Mesendoderm (in vitro differentiated cells): ENCODE data around the gene CIART.
"Not testable (repeated sequence)": the region's sequence is repeated elsewhere in the genome, so short reads cannot be mapped to it uniquely, and the experiment has no call there.

Experiments
- DNase-seq: peaks from one replicate; pipeline ENCODE4 v3.0.0; 2013
- H2AK5ac ChIP-seq: 2 replicates; pipeline ENCODE4 v1.6.1; 2013; ENCODE audit warnings: low read length, inconsistent platforms
- H2BK120ac ChIP-seq: 2 replicates; pipeline ENCODE4 v1.6.1; 2013; ENCODE audit warnings: low read depth, mild to moderate bottlenecking, low read length, moderate library complexity, mixed read lengths
- H2BK15ac ChIP-seq: replicated peaks from 2 replicates; pipeline ENCODE4 v1.6.1; 2013; ENCODE audit warnings: low read depth, mild to moderate bottlenecking, moderate library complexity
- H2BK5ac ChIP-seq: 2 replicates; pipeline ENCODE4 v1.6.1; 2013; ENCODE audit warnings: low read length, inconsistent platforms
- H3K18ac ChIP-seq: 2 replicates; pipeline ENCODE4 v1.6.1; 2013; ENCODE audit warnings: mild to moderate bottlenecking, low read length, mixed read lengths
- H3K23ac ChIP-seq: one replicate; pipeline ENCODE4 v1.6.1; 2013; ENCODE audit warnings: low read length
- H3K27ac ChIP-seq: 2 replicates; pipeline ENCODE4 v1.5.1; 2013; ENCODE audit warnings: low read depth, mild to moderate bottlenecking, inconsistent platforms, low read length, moderate library complexity
- H3K27me3 ChIP-seq: 2 replicates; pipeline ENCODE4 v1.6.1; 2013; ENCODE audit warnings: low read length, control low read depth, mild to moderate bottlenecking, inconsistent platforms; ENCODE audit not compliant: insufficient read depth, poor library complexity
- H3K36me3 ChIP-seq: 2 replicates; pipeline ENCODE4 v1.6.1; 2013; ENCODE audit warnings: low read length, inconsistent platforms; ENCODE audit not compliant: control insufficient read depth, insufficient read depth
- H3K4ac ChIP-seq: one replicate; pipeline ENCODE4 v1.6.1; 2013; ENCODE audit warnings: low read depth, mild to moderate bottlenecking, low read length, moderate library complexity
- H3K4me1 ChIP-seq: 2 replicates; pipeline ENCODE4 v1.6.1; 2013; ENCODE audit warnings: low read depth, low read length, inconsistent platforms; ENCODE audit not compliant: control insufficient read depth
- H3K4me2 ChIP-seq: 2 replicates; pipeline ENCODE4 v1.6.1; 2013; ENCODE audit warnings: low read length
- H3K4me3 ChIP-seq: 2 replicates; pipeline ENCODE4 v1.5.1; 2013; ENCODE audit warnings: mild to moderate bottlenecking, low read length
- H3K56ac ChIP-seq: one replicate; pipeline ENCODE4 v1.6.1; 2013; ENCODE audit warnings: low read length
- H3K79me1 ChIP-seq: 2 replicates; pipeline ENCODE4 v1.6.1; 2013; ENCODE audit warnings: low read length, inconsistent platforms
- H3K79me2 ChIP-seq: 2 replicates; pipeline ENCODE4 v1.6.1; 2013; ENCODE audit warnings: mild to moderate bottlenecking, low read length; ENCODE audit not compliant: control insufficient read depth, insufficient read depth
- H3K9ac ChIP-seq: 2 replicates; pipeline ENCODE4 v1.6.1; 2013; ENCODE audit warnings: low read length, inconsistent platforms
- H4K5ac ChIP-seq: one replicate; pipeline ENCODE4 v1.6.1; 2013; ENCODE audit warnings: low read length
- H4K8ac ChIP-seq: one replicate; pipeline ENCODE4 v1.6.1; 2013; ENCODE audit warnings: low read depth, mild to moderate bottlenecking, control low read depth, low read length, moderate library complexity
- WGBS: extraction: QIAGEN DNeasy Blood & Tissue Kit; methylation state at CpG from one replicate; pipeline ENCODE4 v1.1.7; 2013; ENCODE audit warnings: low lambda C conversion rate, missing lambda C conversion rate; ENCODE audit not compliant: insufficient coverage; ENCODE audit errors: extremely low coverage; 5-methylcytosine and 5-hydroxymethylcytosine counted together

The CIART gene

DNA sequence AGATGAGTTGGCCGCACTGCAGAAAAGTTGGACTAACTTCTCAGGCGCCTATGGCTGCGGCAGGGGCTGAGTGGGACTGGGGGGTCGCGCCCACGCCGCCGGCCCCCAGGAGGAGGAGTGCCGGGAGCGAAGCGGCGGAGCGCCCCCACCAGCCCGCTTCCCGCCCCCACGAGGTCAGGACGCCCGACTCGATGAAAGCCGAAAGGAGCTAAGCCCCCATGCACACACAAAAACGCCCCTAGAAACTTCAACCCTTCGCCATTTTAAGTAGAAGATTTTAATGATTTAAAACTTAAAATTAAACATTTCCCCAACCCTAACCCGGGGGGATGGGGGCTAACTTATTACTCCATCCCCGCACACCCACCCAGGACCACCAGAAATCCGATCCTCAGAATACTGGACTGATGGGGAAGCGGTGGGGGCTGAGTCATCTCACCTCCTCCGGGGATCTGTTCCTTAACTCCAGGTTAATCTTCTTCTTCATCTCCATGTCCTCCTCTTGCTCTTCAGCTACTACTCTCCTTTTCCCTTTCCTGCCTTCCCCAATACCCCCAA lies 47.0 kb upstream of the CIART start:
- Histone ChIP-seq H3K23ac (peak overlapping the region; percentile 80), H3K18ac (peak overlapping the region; percentile 93), H3K9ac (peak overlapping the region; percentile 99), H3K56ac (peak overlapping the region; percentile 99), H2BK120ac (peak overlapping the region; percentile 65), H3K4me1 (peaks cover 4% of the 10 kb centered on the region), H3K79me1 (peaks cover 3% of the 10 kb centered on the region), H2BK5ac (peak overlapping the region; percentile 81), H2AK5ac (peak overlapping the region; percentile 91), H3K4me2 (peak overlapping the region; percentile 75), H3K4me3 (peak overlapping the region; percentile 99), H4K8ac (peak overlapping the region; percentile 44), H3K4ac (peak overlapping the region; percentile 96), H3K27me3 (no peaks in the 10 kb centered on the region), H3K79me2 (peaks cover 41% of the 10 kb centered on the region), H2BK15ac (no peak overlapping the region), H4K5ac (no peak overlapping the region), H3K27ac (peak overlapping the region; percentile 84), H3K36me3 (peaks cover 2% of the 10 kb centered on the region)
- DNase-seq, result peak; percentile 37
- WGBS, result no CpG with 5 or more reads among the region's 27 CpGs

- H3K4me3 ChIP-seq, result peak within 1 kb of the TSS; percentile 99
- H4K5ac ChIP-seq, result peak within 1 kb of the TSS; percentile 47
- H3K23ac ChIP-seq, result peak within 1 kb of the TSS; percentile 80
- peaks cover 41% of the 10 kb centered on the region for H3K79me2 ChIP-seq
- H3K79me1 ChIP-seq, result peaks cover 3% of the 10 kb centered on the region
- peak within 1 kb of the TSS; percentile 84 for H3K27ac ChIP-seq
- H3K4ac ChIP-seq, result peak within 1 kb of the TSS; percentile 96
- H2BK5ac ChIP-seq, result peak within 1 kb of the TSS; percentile 81
- peak within 1 kb of the TSS; percentile 65 for H2BK120ac ChIP-seq
- WGBS, result no CpG with 5 or more reads among the region's 33 CpGs
- no peak within 1 kb of the TSS for H2BK15ac ChIP-seq
- H3K4me1 ChIP-seq, result peaks cover 4% of the 10 kb centered on the region
- H3K4me2 ChIP-seq, result peak within 1 kb of the TSS; percentile 75
- H3K27me3 ChIP-seq, result no peaks in the 10 kb centered on the region
- H3K36me3 ChIP-seq, result peaks cover 2% of the 10 kb centered on the region
- peak within 1 kb of the TSS; percentile 99 for H3K56ac ChIP-seq
- H3K18ac ChIP-seq, result peak within 1 kb of the TSS; percentile 93
- peak within 1 kb of the TSS; percentile 44 for H4K8ac ChIP-seq
- DNase-seq, result peak; percentile 100
- H3K9ac ChIP-seq, result peak within 1 kb of the TSS; percentile 99
- H2AK5ac ChIP-seq, result peak within 1 kb of the TSS; percentile 91
Measured at GRCh38 chr1:150235852-150236613, 46.3 kb upstream of the CIART start, which contains the start of gene ANP32E. TSS of gene ANP32E (minus strand) at chr1:150236112. CDS start at chr1:150235786, 326 bp downstream.

DNA sequence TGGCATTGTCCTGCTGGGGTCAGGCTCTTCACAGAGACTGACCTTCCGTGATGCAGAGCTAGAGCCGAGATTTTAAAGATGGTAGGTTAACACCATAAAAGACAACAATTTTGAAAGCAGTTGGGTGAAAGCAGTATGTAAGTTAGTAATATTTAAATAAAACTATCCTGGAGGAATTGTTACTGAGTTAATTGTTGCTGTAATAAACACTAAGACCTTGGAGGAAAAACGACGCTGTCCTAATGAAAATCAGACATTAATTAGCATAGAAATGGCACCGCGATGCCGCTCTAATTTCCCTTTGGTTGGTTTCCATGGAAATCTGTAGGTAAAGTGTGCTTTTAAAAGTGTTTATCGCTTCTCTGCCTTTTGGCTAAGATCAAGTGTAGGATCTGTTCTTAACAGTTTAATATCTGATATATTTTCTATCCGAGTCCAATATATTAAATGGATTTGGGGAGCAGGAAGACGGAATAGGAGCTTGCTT lies 45.7 kb upstream of the CIART start:
- H3K4me3 ChIP-seq, result peak overlapping the region; percentile 16
- H2BK15ac ChIP-seq, result no peak overlapping the region
- H3K56ac ChIP-seq, result peak overlapping the region; percentile 92
- H3K4ac ChIP-seq, result peak overlapping the region; percentile 95
- H2BK5ac ChIP-seq, result peak overlapping the region; percentile 30
- peaks cover 36% of the 10 kb centered on the region for H3K79me2 ChIP-seq
- peak overlapping the region; percentile 10 for H3K18ac ChIP-seq
- H3K9ac ChIP-seq, result peak overlapping the region; percentile 79
- H3K36me3 ChIP-seq, result peaks cover under 1% of the 10 kb centered on the region
- peaks cover 2% of the 10 kb centered on the region for H3K79me1 ChIP-seq
- H3K4me1 ChIP-seq, result peaks cover 4% of the 10 kb centered on the region
- no peak overlapping the region for H2BK120ac ChIP-seq
- WGBS, result no CpG with 5 or more reads among the region's 10 CpGs
- no peak overlapping the region for H3K23ac ChIP-seq
- no peak overlapping the region for H4K8ac ChIP-seq
- DNase-seq, result no peak
- peak overlapping the region; percentile 67 for H3K4me2 ChIP-seq
- no peak overlapping the region for H2AK5ac ChIP-seq
- no peaks in the 10 kb centered on the region for H3K27me3 ChIP-seq
- peak overlapping the region; percentile 47 for H4K5ac ChIP-seq
- peak overlapping the region; percentile 14 for H3K27ac ChIP-seq

DNA sequence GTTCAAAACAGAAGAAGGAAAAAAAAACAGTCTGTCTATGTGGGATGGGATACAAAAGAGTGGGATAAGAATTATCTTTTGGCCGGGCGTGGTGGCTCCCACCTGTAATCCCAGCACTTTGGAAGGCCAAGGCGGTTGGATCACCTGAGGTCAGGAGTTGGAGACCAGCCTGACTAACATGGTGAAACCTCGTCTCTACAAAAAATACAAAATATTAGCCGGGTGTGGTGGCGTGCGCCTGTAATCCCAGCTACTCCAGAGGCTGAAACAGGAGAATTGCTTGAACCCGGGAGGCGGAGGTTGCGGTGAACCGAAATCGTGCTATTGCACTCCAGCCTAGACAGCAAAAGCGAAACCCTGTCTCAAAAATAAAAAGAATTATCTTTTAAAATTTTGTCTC lies 45.2 kb upstream of the CIART start:
- not testable (repeated sequence) for H2BK5ac ChIP-seq, H3K4me3 ChIP-seq
- no CpG with 5 or more reads among the region's 13 CpGs for WGBS

GRCh38 chr1:150237746-150238145 lies 44.6 kb upstream of the CIART start:
- Histone ChIP-seq H3K18ac (no peak overlapping the region), H3K4me3 (no peak overlapping the region), H3K4ac (no peak overlapping the region), H3K36me3 (no peaks in the 10 kb centered on the region), H3K56ac (no peak overlapping the region), H3K27me3 (no peaks in the 10 kb centered on the region), H3K27ac (no peak overlapping the region), H2BK15ac (no peak overlapping the region), H2BK5ac (no peak overlapping the region), H3K4me1 (peaks cover 4% of the 10 kb centered on the region), H3K79me1 (peaks cover 2% of the 10 kb centered on the region), H4K8ac (no peak overlapping the region), H2AK5ac (no peak overlapping the region), H3K23ac (no peak overlapping the region), H3K79me2 (peaks cover 30% of the 10 kb centered on the region), H4K5ac (no peak overlapping the region), H3K4me2 (no peak overlapping the region), H3K9ac (no peak overlapping the region), H2BK120ac (no peak overlapping the region)
- no peak for DNase-seq
- no CpG with 5 or more reads among the region's 21 CpGs for WGBS

More for the DNA sequence above, 45.2 kb upstream of the CIART start:
- H3K23ac ChIP-seq, DNase-seq, H2BK120ac ChIP-seq, H3K4me1 ChIP-seq, H2BK15ac ChIP-seq, H3K27ac ChIP-seq, H3K18ac ChIP-seq, H3K9ac ChIP-seq, H2AK5ac ChIP-seq, H3K4me2 ChIP-seq, H3K79me1 ChIP-seq, H3K36me3 ChIP-seq, H4K8ac ChIP-seq, H3K27me3 ChIP-seq: not testable (repeated sequence)
- Histone ChIP-seq H3K4ac (peak overlapping the region; percentile 44), H4K5ac (peak overlapping the region; percentile 47), H3K79me2 (peaks cover 34% of the 10 kb centered on the region), H3K56ac (peak overlapping the region; percentile 92)
